ENCODE results near the gene LAPTM4A.
"Not testable (repeated sequence)": the region's sequence is repeated elsewhere in the genome, so short reads cannot be mapped to it uniquely, and the experiment has no call there.

The LAPTM4A gene

GRCh38 chr2:20074901-20075300 is 23.5 kb upstream of the LAPTM4A start:
- DNase-seq = no peak

DNA sequence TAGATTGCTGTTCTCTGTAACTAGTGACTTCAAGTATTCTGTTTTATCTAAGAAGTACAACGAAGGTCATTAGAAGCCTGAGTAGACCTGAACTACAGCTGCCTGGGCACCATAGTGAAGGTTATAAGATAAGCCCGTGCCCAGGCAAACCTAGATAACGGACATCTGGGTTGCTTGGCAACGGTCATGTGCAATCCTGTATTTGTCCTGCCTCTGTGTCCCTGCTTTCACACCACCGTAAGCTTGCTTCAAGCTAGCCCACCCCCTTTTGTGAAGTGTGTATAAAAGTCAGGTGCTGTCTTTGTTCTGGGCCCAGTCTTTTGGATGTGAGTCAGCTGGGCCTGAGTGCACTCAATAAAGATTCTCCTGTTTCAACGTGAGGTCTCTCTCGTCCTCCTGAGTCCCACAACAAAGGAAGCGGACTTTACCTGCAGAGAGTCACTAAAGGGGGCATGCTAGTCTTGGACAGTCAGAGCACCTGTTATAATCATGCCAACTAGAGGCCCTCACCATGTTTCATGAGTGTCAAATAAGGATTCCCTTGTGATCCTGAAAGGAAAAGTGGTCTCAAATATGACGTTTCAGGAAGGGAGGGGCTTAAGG is 22.7 kb upstream of the LAPTM4A start:
- DNase-seq = not testable (repeated sequence)

GRCh38 chr2:20073460-20073859 is 22.0 kb upstream of the LAPTM4A start:
- DNase-seq = no peak

DNA sequence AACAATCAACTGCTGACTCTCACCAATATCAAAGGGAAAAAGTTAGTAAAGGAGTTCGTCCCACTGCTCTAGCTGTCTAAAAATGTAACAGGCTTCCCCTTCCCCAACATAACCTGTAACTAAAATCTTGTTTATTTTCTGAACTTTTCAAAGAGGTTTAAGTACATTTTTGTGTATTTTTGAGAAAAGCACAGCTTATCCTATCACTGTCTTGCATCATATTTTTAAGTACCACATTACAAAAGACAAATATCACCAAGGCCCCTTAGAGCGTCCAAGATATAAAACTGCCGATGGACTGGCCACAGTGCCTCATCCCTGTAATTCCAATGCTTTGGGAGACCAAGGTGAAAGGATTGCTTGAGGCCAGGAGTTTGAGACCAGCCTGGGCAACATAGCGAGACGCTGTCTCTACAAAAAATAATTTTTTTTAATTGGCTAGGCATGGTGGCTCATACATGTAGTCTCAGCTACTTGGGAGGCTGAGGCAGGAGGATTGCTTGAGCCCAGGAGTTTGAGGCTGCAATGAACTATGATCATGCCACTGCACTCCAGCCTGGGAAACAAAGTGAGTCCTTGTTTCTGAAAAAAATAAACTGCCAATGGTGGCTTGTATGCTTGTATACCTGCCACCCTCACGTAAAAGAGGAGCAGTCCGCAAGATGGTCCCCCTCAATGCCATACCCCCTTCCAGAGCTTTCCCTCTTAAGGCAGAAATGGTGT is 21.2 kb upstream of the LAPTM4A start:
- no peak for DNase-seq

DNA sequence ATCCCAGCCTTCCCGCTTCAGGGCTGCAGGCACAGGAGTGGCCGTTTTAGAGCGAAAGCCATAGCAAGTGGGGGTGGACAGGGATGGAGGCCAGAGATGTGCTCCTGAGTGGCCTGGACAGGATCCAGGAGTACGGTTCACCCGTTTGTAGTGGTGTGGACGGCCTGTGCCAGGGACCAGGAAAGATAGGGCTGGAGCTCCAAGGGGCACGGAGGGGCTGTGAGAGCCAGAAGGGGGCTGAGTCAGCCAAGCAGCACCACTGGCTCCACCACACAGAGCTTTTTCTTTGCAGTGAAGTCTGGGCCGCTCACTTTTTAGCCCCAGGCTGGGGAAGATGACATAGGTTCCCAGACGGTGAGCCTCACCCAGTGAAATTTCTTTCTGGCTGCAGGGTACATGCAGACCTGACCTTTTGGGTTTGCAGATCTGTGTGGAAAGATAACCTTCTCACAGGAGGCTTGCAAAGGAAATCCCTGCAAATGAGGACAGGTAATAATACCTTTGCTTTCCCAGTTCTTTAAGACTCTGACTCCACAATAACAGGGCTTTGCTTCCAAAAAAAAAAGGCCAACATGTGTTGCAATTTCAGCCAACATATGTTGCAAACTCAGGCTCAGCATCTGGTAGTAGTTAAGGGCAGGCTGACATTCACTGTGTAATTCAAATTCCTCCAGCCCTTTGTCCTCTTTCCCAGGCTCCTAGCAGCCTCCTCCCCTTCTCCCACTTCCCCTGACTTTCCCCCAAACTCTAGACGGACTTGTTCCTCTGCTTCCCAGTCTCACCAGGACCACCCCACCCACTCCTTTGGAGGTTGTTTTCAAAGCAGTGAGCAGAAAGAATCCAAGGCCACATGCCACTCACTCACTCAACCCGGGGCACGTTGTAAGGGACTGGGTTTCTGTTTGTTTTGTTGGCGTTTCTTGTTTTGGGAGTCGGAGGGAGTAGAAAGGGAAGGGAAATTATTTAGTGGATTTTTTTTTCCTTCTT is 20.3 kb upstream of the LAPTM4A start:
- no peak for DNase-seq

DNA sequence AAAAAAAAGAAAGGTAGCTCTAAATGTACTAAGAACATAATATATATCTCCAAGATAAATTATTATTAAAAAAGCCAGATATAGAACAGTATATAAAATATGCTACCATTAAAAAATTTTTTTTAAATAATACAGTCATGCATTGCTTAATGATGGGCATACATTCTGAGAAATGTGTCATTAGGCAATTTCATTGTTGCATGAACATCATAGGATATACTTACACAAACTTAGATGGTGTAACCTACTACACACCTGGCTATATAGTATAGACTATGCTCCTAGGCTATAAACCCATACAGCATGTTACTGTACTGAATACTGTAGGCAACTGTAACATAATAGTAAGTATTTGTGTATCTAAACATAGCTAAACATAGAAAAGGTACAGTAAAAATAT is 18.3 kb upstream of the LAPTM4A start:
- no peak for DNase-seq

DNA sequence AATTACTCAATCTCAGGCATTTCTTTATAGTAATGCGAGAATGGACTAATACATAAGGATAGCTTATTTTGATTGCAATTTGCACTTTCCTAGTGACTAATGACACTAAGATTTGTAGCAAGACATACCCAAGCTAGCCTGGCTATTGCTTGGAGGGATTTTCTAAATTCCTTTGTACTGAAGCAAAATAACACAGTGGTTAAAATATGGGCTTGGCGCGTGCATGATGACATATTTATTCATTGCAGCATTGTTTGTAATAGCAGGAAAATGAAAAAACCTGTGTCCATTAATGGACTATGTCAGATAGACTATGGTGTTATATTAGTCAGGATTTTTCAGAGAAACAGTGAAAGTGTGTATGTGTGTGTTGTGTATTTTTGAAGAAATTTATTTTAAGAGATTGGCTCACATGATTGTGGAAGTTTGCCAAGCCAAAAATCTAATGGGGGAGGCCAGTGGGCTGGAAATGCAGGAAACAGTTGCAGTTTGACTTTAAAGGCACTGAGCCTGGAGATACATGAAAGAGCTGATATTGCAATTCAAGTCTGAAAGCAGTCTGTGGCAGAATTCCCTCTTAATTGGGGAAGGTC is 16.7 kb upstream of the LAPTM4A start:
- DNase-seq = no peak

GRCh38 chr2:20065885-20066602 is 14.6 kb upstream of the LAPTM4A start:
- no peak for DNase-seq

- no peak for DNase-seq
These were observed 13.4 kb upstream of the LAPTM4A start for GRCh38 chr2:20064841-20065240.

GRCh38 chr2:20064421-20064820 is 13.0 kb upstream of the LAPTM4A start:
- no peak for DNase-seq

DNA sequence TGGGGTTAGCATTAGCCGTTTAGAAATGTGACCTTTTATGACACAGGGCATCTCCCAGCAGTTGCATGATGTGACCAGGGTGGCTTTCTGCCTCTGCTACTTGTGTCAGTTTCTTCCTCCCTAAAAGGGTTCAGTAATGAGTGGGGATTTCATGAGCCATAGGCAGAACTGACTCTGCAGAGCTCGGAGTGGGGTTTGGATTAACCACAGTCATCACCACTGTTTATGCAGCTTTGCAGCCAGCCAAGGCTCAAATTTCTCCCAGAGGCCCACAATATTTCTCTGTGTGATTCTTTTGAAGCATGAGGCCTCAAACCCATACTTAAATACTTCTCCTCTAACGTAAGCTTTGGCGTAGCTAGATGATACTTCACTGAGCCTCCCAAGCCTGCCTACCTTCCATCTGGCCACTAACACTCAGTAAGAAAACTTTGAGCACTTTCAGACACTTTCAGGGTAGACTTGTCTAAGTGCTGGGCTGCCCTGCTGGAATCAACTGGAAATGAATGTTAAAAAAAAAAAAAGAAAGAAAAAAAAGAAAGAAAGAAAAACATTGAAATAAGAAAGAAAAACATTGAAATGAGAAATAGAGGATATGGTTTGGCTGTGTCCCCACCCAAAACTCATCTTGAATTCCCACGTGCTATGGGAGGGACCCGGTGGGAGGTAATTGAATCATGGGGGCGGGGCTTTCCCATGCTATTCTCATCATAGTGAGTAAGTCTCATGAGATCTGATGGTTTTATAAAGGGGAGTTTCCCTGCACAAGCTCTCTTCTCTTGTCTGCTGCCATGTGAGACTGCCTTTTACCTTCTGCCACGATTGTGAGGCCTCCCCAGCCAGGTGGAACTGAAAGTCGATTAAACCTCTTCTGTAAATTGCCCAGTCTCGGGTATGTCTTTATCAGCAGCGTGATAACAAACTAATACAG is 11.5 kb upstream of the LAPTM4A start:
- no peak for DNase-seq

DNA sequence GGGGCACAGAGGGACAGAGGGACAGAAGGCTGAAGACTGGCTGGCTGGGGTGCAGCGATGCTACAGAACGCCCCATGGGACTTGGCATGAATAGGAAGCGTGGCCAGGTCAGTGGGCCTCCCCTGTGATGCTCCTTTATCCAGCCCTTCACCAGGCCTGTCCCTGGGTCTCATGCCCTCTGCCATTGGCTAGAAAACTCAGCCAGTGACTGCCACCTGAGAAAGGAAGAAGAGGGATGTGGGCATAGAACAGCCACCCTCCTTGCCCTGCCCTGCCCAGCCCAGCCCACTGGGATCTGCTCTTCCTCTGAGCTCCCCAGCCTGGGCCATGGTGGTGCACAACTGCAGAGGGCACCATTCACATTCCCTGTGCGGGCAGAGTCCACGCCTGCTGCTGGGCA is 10.5 kb upstream of the LAPTM4A start:
- DNase-seq = no peak

DNA sequence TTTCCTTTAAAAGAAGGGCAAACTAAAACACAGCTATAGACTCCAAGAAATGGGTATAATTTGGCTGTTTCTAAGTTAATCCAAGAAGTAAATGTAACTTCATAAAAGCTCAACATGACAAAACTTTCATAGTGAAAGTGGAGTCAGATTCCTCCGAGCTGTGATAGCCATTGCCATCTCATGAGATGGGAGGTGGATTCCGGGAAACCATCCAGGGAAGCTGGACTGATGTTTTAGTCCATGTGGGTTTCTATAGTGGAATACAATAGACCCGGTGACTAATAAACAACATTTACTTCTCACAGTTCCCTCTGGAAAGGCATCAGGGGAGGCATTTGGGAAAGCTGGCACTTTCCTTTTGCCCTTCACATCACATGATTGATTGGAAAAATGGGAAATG is 10.0 kb upstream of the LAPTM4A start:
- DNase-seq = no peak

DNA sequence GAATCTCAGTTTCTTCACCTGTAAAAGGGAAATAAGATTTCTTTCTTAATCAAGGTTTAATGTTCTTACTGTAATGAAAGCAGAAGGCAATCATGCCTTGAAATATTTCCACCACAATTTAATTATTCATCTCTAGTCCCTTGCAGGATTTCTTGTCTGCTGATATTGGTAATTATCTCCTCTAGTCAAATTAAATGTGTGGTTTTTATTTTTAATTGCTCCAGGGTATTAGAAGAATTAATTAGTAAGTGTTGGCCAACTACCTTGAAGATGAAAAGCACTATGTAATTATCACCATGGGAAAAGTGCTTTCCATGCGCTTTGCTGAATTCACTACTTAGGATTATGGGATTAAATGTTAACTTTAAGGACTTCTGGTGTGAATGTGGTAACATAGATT is 8.7 kb upstream of the LAPTM4A start:
- no peak for DNase-seq

- no peak for DNase-seq
These were observed 5.8 kb upstream of the LAPTM4A start for GRCh38 chr2:20057268-20057667.

DNA sequence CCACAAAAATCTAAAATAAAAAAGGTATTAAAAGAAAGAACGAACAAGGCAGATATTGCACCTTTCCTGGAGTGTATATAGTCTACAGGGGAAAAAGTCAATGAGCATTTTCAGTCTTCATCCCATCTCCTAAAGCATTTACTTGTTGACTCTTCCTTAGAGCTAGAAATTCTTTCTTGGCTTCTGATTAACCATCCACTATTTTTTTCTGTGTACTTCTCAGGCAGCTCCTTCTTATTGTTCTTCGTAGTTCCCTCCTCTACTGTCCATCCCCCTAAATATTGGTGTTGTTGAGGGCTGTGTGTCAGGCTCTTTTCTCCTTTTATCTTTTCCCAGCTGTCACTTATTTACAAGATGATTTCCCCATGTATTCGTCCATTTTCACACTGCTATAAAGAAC is 3.5 kb upstream of the LAPTM4A start:
- DNase-seq = no peak

DNA sequence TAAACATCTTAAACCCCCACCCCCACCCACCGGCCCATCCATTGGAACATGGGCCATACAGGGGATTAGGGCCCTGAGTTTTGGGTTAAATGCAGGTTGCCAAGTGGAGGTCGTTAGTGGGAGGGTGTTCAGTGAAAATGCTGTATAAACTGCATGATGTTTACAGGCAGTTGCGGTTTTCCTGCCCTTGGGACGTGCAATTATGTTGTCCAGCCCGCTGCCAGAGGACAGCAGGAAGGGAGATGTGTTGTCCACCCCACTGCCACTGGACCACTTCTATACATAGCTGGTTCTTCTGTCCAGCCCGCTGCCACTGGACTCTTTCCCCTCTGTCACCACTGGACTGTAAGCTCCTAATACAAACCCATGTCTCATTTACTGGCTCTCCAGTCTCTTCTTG is 2.7 kb upstream of the LAPTM4A start:
- DNase-seq = no peak

GRCh38 chr2:20052861-20053281 is 1.4 kb upstream of the LAPTM4A start:
- no peak for DNase-seq

- no peak for DNase-seq
These were observed 912 bp upstream of the LAPTM4A start for GRCh38 chr2:20052229-20052851.

- no peak for DNase-seq
These were observed 539 bp downstream of the LAPTM4A start for GRCh38 chr2:20050646-20051531.

Data from T-helper 9 cell (primary cell).